Liver (tissue), 9 donors: Measurements from ENCODE around the gene HPN. TPM values are rescaled to one million over a fixed set of nuclear protein-coding genes. Genes with fewer than 3 reads are reported as not detected.

ENCODE experiments used
- DNase-seq: peaks from one replicate; pipeline ENCODE4 v3.0.0-alpha.2; 2017; ENCODE audit warnings: low spot score
- H3K27ac ChIP-seq, 2 donors: one replicate each; pipeline ENCODE4 v1.7.0; 2013; ENCODE audit warnings: inconsistent platforms in 2 of 2, low read length in 2 of 2, control low read depth in 1 of 2, low read depth in 1 of 2, mild to moderate bottlenecking in 1 of 2
- H3K27me3 ChIP-seq, 4 donors: one replicate each; pipeline versions ENCODE4 v1.6.1 to v1.7.0; 2013; ENCODE audit warnings: low read length in 3 of 4, inconsistent platforms in 1 of 4, mild to moderate bottlenecking in 1 of 4, moderate library complexity in 1 of 4; ENCODE audit not compliant: control insufficient read depth in 4 of 4, insufficient read depth in 4 of 4
- H3K36me3 ChIP-seq, 4 donors: one replicate each; pipeline versions ENCODE4 v1.6.1 to v1.7.0; 2013; ENCODE audit warnings: low read length in 3 of 4, mild to moderate bottlenecking in 3 of 4, low read depth in 1 of 4, moderate library complexity in 1 of 4; ENCODE audit not compliant: control insufficient read depth in 4 of 4, insufficient read depth in 3 of 4
- H3K4me1 ChIP-seq, 4 donors: one replicate each; pipeline versions ENCODE4 v1.6.1 to v1.7.0; 2013; ENCODE audit warnings: low read length in 3 of 4, mild to moderate bottlenecking in 3 of 4, moderate library complexity in 1 of 4; ENCODE audit not compliant: control insufficient read depth in 4 of 4, insufficient read depth in 4 of 4
- H3K4me3 ChIP-seq, 3 donors: one replicate each; pipeline versions ENCODE4 v1.6.1 to v1.7.0; 2013; ENCODE audit warnings: low read length in 3 of 3, control low read depth in 1 of 3, low read depth in 1 of 3, mild to moderate bottlenecking in 1 of 3
- H3K9ac ChIP-seq, 2 donors: one replicate each; pipeline ENCODE4 v1.7.0; 2013; ENCODE audit warnings: low read length in 2 of 2, mild to moderate bottlenecking in 2 of 2, moderate library complexity in 2 of 2, control low read depth in 1 of 2, low read depth in 1 of 2
- H3K9me3 ChIP-seq, 4 donors: one replicate each; pipeline versions ENCODE4 v1.6.1 to v1.7.0; 2013; ENCODE audit warnings: low read length in 3 of 4; ENCODE audit not compliant: control insufficient read depth in 4 of 4
- ATF3 ChIP-seq: IDR thresholded peaks from 2 replicates; pipeline ENCODE4 v1.6.1; 2016; ENCODE audit warnings: antibody characterized with exemption
- CTCF ChIP-seq: fragments of 150-350 bp; IDR thresholded peaks from 2 replicates; pipeline ENCODE4 v1.5.1; 2017; ENCODE audit warnings: improper control_type of control experiment, low read depth, low read length; ENCODE audit not compliant: missing input control
- HNF4A ChIP-seq, 2 donors: conservative IDR thresholded peaks; 2 replicates each; pipeline ENCODE4 v1.6.1; 2016; ENCODE audit warnings: antibody characterized with exemption in 2 of 2, mild to moderate bottlenecking in 2 of 2
- RAD21 ChIP-seq, 2 donors: IDR thresholded peaks; 2 replicates each; pipeline ENCODE4 v1.6.1; 2016; ENCODE audit warnings: antibody characterized with exemption in 2 of 2, mild to moderate bottlenecking in 2 of 2
- RXRA ChIP-seq, 2 donors: IDR thresholded peaks; 2 replicates each; pipeline ENCODE4 v1.6.1; 2017 to 2018; ENCODE audit warnings: antibody characterized with exemption in 2 of 2, mild to moderate bottlenecking in 1 of 2
- TAF1 ChIP-seq: conservative IDR thresholded peaks from 2 replicates; pipeline ENCODE4 v1.6.1; 2016; ENCODE audit warnings: antibody characterized with exemption, mild to moderate bottlenecking
- WGBS: extraction: QIAGEN DNeasy Blood & Tissue Kit; methylation state at CpG from one replicate; pipeline ENCODE4 v1.1.7; 2013; 5-methylcytosine and 5-hydroxymethylcytosine counted together
- polyA plus RNA-seq, 2 donors: library from polyadenylated mRNA; stranded (reverse) in 1 of 2; unstranded in 1 of 2; fragments of 200-250 nt in 1 of 2; fragments of >200 nt in 1 of 2; fragmentation: Nextera tagmentation in 1 of 2; extraction: Ambion mirVana in 1 of 2; gene quantifications; one replicate each; pipeline versions ENCODE4 v1.2.1 to v1.2.3, GENCODE V29; 2013 to 2015
- total RNA-seq, 2 donors: library from RNA; depleted of rRNA; stranded (reverse); fragments of >200 nt; gene quantifications; one replicate each; pipeline ENCODE4 v1.2.3, GENCODE V29; 2014
- TF ChIP-seq, protein P1 (sequence below): IDR thresholded peaks from 2 replicates; pipeline ENCODE4 v1.6.1; 2016; ENCODE audit warnings: antibody characterized with exemption
- TF ChIP-seq, protein P2 (sequence below): IDR thresholded peaks from 2 replicates; pipeline ENCODE4 v1.6.1; 2016; ENCODE audit warnings: antibody characterized with exemption
- donor health status: healthy.
- donor health status: healthy.
- donor health status: healthy.
- donor health status: healthy.
- donor health status: healthy.

Gene HPN
- total and polyA plus RNA-seq, 4 donors: 130 to 535 (median 335) TPM

DNA sequence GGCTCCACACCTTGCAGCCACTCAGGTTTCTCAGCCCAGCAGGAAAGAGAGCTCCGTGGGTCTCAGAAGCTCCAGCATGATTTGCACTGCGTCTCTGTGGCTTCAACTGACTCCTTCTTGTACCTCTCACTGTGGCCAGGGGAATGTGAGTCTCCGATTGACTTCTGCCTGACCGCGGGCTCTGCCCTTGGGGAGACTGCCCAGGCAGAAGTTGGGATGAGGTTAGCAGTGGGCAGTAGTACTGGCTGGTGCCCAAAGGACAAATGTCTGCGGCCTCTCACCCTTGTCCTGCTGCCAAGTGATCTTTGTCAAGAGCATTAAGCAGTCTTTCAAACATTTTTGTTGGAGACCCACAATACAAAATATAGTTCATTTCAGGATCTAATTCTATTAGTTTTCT is 39.7 kb downstream of the HPN start (continued):
- TF ChIP-seq, protein P1, sequence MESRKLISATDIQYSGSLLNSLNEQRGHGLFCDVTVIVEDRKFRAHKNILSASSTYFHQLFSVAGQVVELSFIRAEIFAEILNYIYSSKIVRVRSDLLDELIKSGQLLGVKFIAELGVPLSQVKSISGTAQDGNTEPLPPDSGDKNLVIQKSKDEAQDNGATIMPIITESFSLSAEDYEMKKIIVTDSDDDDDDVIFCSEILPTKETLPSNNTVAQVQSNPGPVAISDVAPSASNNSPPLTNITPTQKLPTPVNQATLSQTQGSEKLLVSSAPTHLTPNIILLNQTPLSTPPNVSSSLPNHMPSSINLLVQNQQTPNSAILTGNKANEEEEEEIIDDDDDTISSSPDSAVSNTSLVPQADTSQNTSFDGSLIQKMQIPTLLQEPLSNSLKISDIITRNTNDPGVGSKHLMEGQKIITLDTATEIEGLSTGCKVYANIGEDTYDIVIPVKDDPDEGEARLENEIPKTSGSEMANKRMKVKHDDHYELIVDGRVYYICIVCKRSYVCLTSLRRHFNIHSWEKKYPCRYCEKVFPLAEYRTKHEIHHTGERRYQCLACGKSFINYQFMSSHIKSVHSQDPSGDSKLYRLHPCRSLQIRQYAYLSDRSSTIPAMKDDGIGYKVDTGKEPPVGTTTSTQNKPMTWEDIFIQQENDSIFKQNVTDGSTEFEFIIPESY: no peak

GRCh38 chr19:35083691-35084508 is 42.4 kb downstream of the HPN start:
- Histone ChIP-seq H3K9ac (no peak overlapping the region), H3K9me3 (no peaks in the 10 kb centered on the region), H3K4me3 (no peak overlapping the region), H3K4me1 (peaks cover 8 to 30% (median 23%) of the 10 kb centered on the region in 4 donors), H3K27me3 (no peaks in the 10 kb centered on the region), H3K27ac (no peak overlapping the region), H3K36me3 (no peaks in the 10 kb centered on the region)
- TF ChIP-seq RAD21 (IDR thresholded peaks at IDR 0.05) (no peak), CTCF (no peak)
- DNase-seq: no peak
- WGBS: 91% methylated on average over 15 of the region's 15 CpGs

- H3K4me3 ChIP-seq: no peak overlapping the region
- 92% methylated on average over 3 of the region's 3 CpGs for WGBS
- H3K27ac ChIP-seq: no peak overlapping the region
These were observed 42.9 kb downstream of the HPN start for GRCh38 chr19:35084509-35084762.

More at GRCh38 chr19:35084509-35084762, 42.9 kb downstream of the HPN start:
- H3K9ac ChIP-seq: no peak overlapping the region
- H3K36me3 ChIP-seq: no peaks in the 10 kb centered on the region
- DNase-seq: no peak
- H3K4me1 ChIP-seq: peaks cover 8 to 34% (median 26%) of the 10 kb centered on the region in 4 donors
- H3K9me3 ChIP-seq: no peaks in the 10 kb centered on the region
- no peaks in the 10 kb centered on the region for H3K27me3 ChIP-seq
- TF ChIP-seq RAD21 (IDR thresholded peaks at IDR 0.05) (no peak), HNF4A (conservative IDR thresholded peaks at IDR 0.05) (no peak), TAF1 (no peak), RXRA (IDR thresholded peaks at IDR 0.05) (no peak), ATF3 (no peak)
- TF ChIP-seq, protein P2, sequence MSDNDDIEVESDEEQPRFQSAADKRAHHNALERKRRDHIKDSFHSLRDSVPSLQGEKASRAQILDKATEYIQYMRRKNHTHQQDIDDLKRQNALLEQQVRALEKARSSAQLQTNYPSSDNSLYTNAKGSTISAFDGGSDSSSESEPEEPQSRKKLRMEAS: no peak
- TF ChIP-seq, protein P1: no peak
